ENCODE data around the gene CYFIP2.
"Not testable (repeated sequence)": the region's sequence is repeated elsewhere in the genome, so short reads cannot be mapped to it uniquely, and the experiment has no call there.

Gene CYFIP2

GRCh38 chr5:157225469-157226422 lies 40.2 kb upstream of the CYFIP2 start:
- H3K4me3 ChIP-seq (replicated peaks; ENCODE audit: low read depth, low read length) = no peak overlapping the region
- no peak for DNase-seq (ENCODE audit: low read depth)
- no peak for TF ChIP-seq CTCF (IDR thresholded peaks at IDR 0.05; ENCODE audit: low read length, missing control alignments)

- TF ChIP-seq CTCF (IDR thresholded peaks at IDR 0.05; ENCODE audit: low read length, missing control alignments) = no peak
- no peak for DNase-seq (ENCODE audit: low read depth)
- no peak overlapping the region for H3K4me3 ChIP-seq (replicated peaks; ENCODE audit: low read depth, low read length)
Measured at GRCh38 chr5:157230610-157231009, 35.3 kb upstream of the CYFIP2 start.

- no peak overlapping the region for H3K4me3 ChIP-seq (replicated peaks; ENCODE audit: low read depth, low read length)
- no peak for DNase-seq (ENCODE audit: low read depth)
- TF ChIP-seq CTCF (IDR thresholded peaks at IDR 0.05; ENCODE audit: low read length, missing control alignments) = no peak
Measured at GRCh38 chr5:157232706-157233105, 33.2 kb upstream of the CYFIP2 start.

- no peak for TF ChIP-seq CTCF (IDR thresholded peaks at IDR 0.05; ENCODE audit: low read length, missing control alignments)
- H3K4me3 ChIP-seq (replicated peaks; ENCODE audit: low read depth, low read length) = no peak overlapping the region
- no peak for DNase-seq (ENCODE audit: low read depth)
Measured at GRCh38 chr5:157233515-157233914, 32.4 kb upstream of the CYFIP2 start.

GRCh38 chr5:157236423-157236822 lies 29.5 kb upstream of the CYFIP2 start:
- no peak for TF ChIP-seq CTCF (IDR thresholded peaks at IDR 0.05; ENCODE audit: low read length, missing control alignments)
- DNase-seq (ENCODE audit: low read depth) = no peak
- no peak overlapping the region for H3K4me3 ChIP-seq (replicated peaks; ENCODE audit: low read depth, low read length)

- no peak for TF ChIP-seq CTCF (IDR thresholded peaks at IDR 0.05; ENCODE audit: low read length, missing control alignments)
- no peak overlapping the region for H3K4me3 ChIP-seq (replicated peaks; ENCODE audit: low read depth, low read length)
- no peak for DNase-seq (ENCODE audit: low read depth)
Measured at GRCh38 chr5:157241483-157241882, 24.4 kb upstream of the CYFIP2 start.

GRCh38 chr5:157244704-157245103 lies 21.2 kb upstream of the CYFIP2 start:
- DNase-seq (ENCODE audit: low read depth); H3K4me3 ChIP-seq (replicated peaks; ENCODE audit: low read depth, low read length): not testable (repeated sequence)

All from fibroblast of pulmonary artery (primary cell).